Endothelial cell of umbilical vein (primary cell): ENCODE measurements around the gene EPAS1. TPM values are rescaled to one million over a fixed set of nuclear protein-coding genes. Genes with fewer than 3 reads are reported as not detected.

ENCODE experiments used
- BruUV-seq: library from RNA; stranded (reverse); fragments of 400-500 nt; replicated peaks from 2 replicates; lab custom pipeline; 2021; lab: Mats Ljungman, UMichigan
- CTCF ChIA-PET: fragments of 300-600, 350-600 bp; sonication (Branson Sonifier 250); formaldehyde crosslinking; loops from one replicate; lab custom pipeline; 2021; ENCODE audit warnings: antibody characterized with exemption, inconsistent platforms; lab: Charles Lee
- POLR2A ChIA-PET: fragments of 300-600, 350-600 bp; sonication (Branson Sonifier 250); formaldehyde crosslinking; loops from one replicate; lab custom pipeline; 2021; ENCODE audit warnings: antibody characterized with exemption, inconsistent platforms; lab: Charles Lee
- DNase-seq: peaks from one replicate; pipeline ENCODE4 v3.0.0-alpha.2; 2011; ENCODE audit warnings: low read depth, low spot score
- FAIRE-seq: peaks from 2 replicates; lab custom pipeline; 2011; peaks lifted over from hg19 to GRCh38; lab: Jason Lieb, UNC
- H2AFZ ChIP-seq: 2 replicates; pipeline ENCODE4 v1.6.0; 2012; ENCODE audit warnings: low read depth, low read length, control low read depth, inconsistent platforms
- H3K27ac ChIP-seq: 2 replicates; pipeline ENCODE4 v1.5.1; 2011; ENCODE audit warnings: low read depth, mild to moderate bottlenecking, control low read depth, low read length, moderate library complexity; ENCODE audit not compliant: insufficient read depth
- H3K27me3 ChIP-seq, 2 experiments: 2 replicates each; pipeline versions ENCODE4 v1.6.0 to v1.6.1; 2011; ENCODE audit warnings: low read length in 2 of 2, mixed read lengths in 1 of 2; ENCODE audit not compliant: control insufficient read depth in 2 of 2, insufficient read depth in 2 of 2
- H3K36me3 ChIP-seq, 2 experiments: 2 replicates in 1 of 2; 3 replicates in 1 of 2; pipeline ENCODE4 v1.5.1; 2011; ENCODE audit warnings: low read length in 2 of 2, mild to moderate bottlenecking in 1 of 2, moderate library complexity in 1 of 2; ENCODE audit not compliant: control insufficient read depth in 2 of 2, insufficient read depth in 2 of 2; ENCODE audit errors: extremely low read depth in 1 of 2
- H3K4me1 ChIP-seq: 3 replicates; pipeline ENCODE4 v1.5.1; 2011; ENCODE audit warnings: mild to moderate bottlenecking, low read length; ENCODE audit not compliant: control insufficient read depth, insufficient read depth; ENCODE audit errors: extremely low read depth
- H3K4me2 ChIP-seq: 2 replicates; pipeline ENCODE4 v1.6.1; 2011; ENCODE audit warnings: low read length, control low read depth, mixed read lengths; ENCODE audit not compliant: insufficient read depth
- H3K4me3 ChIP-seq, 3 experiments: fragments of 200-600 bp in 1 of 3; sonication (generic), shearing (Covaris generic) in 1 of 3; replicated peaks in 1 of 3; 2 replicates each; pipeline ENCODE4 v1.5.1; 2011 to 2016; ENCODE audit warnings: control low read depth in 3 of 3, low read length in 3 of 3, mild to moderate bottlenecking in 2 of 3, inconsistent platforms in 1 of 3, low read depth in 1 of 3, moderate library complexity in 1 of 3; ENCODE audit not compliant: insufficient read depth in 1 of 3
- H3K79me2 ChIP-seq: 2 replicates; pipeline ENCODE4 v1.6.0; 2012; ENCODE audit warnings: low read length, inconsistent platforms; ENCODE audit not compliant: control insufficient read depth, insufficient read depth
- H3K9ac ChIP-seq: replicated peaks from 2 replicates; pipeline ENCODE3; 2011; ENCODE audit warnings: low read length, control low read depth; ENCODE audit not compliant: insufficient read depth; ENCODE audit errors: extremely low read depth
- H3K9me1 ChIP-seq: replicated peaks from 3 replicates; pipeline ENCODE4 v1.6.0; 2011; ENCODE audit warnings: mild to moderate bottlenecking, low read length; ENCODE audit not compliant: control insufficient read depth, insufficient read depth; ENCODE audit errors: extremely low read depth
- H3K9me3 ChIP-seq: replicated peaks from 2 replicates; pipeline ENCODE4 v1.5.1; 2012; ENCODE audit warnings: low read length, inconsistent platforms; ENCODE audit not compliant: control insufficient read depth, insufficient read depth
- H4K20me1 ChIP-seq: replicated peaks from 2 replicates; pipeline ENCODE3; 2011; ENCODE audit warnings: mild to moderate bottlenecking, low read length; ENCODE audit not compliant: control insufficient read depth, insufficient read depth; ENCODE audit errors: extremely low read depth
- EZH2 ChIP-seq: IDR thresholded peaks from 2 replicates; pipeline ENCODE4 v1.6.1; 2012; ENCODE audit warnings: borderline replicate concordance, low read depth, mild to moderate bottlenecking, moderate library complexity, low read length, inconsistent platforms; ENCODE audit not compliant: severe bottlenecking
- FOS ChIP-seq: IDR thresholded peaks from 2 replicates; pipeline ENCODE4 v1.6.1; 2011; ENCODE audit warnings: mild to moderate bottlenecking, low read length, moderate library complexity, borderline replicate concordance; ENCODE audit not compliant: insufficient read depth
- GATA2 ChIP-seq: IDR thresholded peaks from 2 replicates; pipeline ENCODE4 v1.7.0; 2011; ENCODE audit warnings: low read depth, mild to moderate bottlenecking, moderate library complexity, mixed read lengths, low read length; ENCODE audit not compliant: insufficient read length, insufficient read depth
- JUN ChIP-seq: IDR thresholded peaks from 2 replicates; pipeline ENCODE4 v1.6.1; 2011; ENCODE audit warnings: borderline replicate concordance, low read depth; ENCODE audit not compliant: insufficient read length, insufficient read depth
- MYC ChIP-seq: IDR thresholded peaks from one replicate; pipeline ENCODE4 v1.6.1; 2011; ENCODE audit warnings: mild to moderate bottlenecking, low read depth, low read length
- POLR2A ChIP-seq: IDR thresholded peaks from 2 replicates; pipeline ENCODE4 v1.6.1; 2012; ENCODE audit warnings: low read depth, mild to moderate bottlenecking, control low read depth, low read length
- POLR2AphosphoS5 ChIP-seq: IDR thresholded peaks from 2 replicates; pipeline ENCODE4 v1.6.1; 2012; ENCODE audit warnings: low read depth, mild to moderate bottlenecking, control low read depth, low read length, moderate library complexity; ENCODE audit not compliant: insufficient read depth
- dilution Hi-C: fragments of 300-500 bp; cut with MboI; formaldehyde crosslinking; loops from one replicate; pipeline ENCODE4 v1.15.0; 2019; ENCODE audit warnings: low sequenced_read_pairs; ENCODE audit not compliant: extremely low pct_ligation_motif_present
- intact Hi-C: fragments of 100-400 bp; cut with micrococcal nuclease; formaldehyde crosslinking; loops from one replicate; pipeline ENCODE4 v1.10.0; 2022
- polyA plus RNA-seq, 4 experiments: library from polyadenylated mRNA; depleted of rRNA in 3 of 4; stranded (reverse) in 3 of 4; unstranded in 1 of 4; fragments of >200 nt; gene quantifications; 2 replicates each; pipeline versions ENCODE4 v1.2.1 to v1.2.3, GENCODE V29; 2011 to 2012; ENCODE audit warnings: missing spikeins in 1 of 4
- total RNA-seq: library from RNA; stranded (reverse); gene quantifications from 2 replicates; pipeline ENCODE4 v1.2.3, GENCODE V29; 2021
- TF ChIP-seq, protein P1 (sequence below), 2 donors: IDR thresholded peaks; 1 replicate in 1 of 2; 2 replicates in 1 of 2; pipeline ENCODE4 v1.5.1; 2011; ENCODE audit warnings: low read length in 2 of 2, mild to moderate bottlenecking in 2 of 2, moderate library complexity in 2 of 2, control low read depth in 1 of 2, inconsistent platforms in 1 of 2, low read depth in 1 of 2; ENCODE audit not compliant: insufficient read depth in 1 of 2; ENCODE audit errors: extremely low read depth in 1 of 2
- TF ChIP-seq, protein P2 (sequence below): IDR thresholded peaks from 2 replicates; pipeline ENCODE4 v1.6.1; 2011; ENCODE audit not compliant: insufficient read depth, insufficient read length

EPAS1 gene
- total and polyA plus RNA-seq, 2 donors (not counting 3 experiments of a cell fraction or from before 2014, with no cell fraction given), result 229 to 374 TPM

DNA sequence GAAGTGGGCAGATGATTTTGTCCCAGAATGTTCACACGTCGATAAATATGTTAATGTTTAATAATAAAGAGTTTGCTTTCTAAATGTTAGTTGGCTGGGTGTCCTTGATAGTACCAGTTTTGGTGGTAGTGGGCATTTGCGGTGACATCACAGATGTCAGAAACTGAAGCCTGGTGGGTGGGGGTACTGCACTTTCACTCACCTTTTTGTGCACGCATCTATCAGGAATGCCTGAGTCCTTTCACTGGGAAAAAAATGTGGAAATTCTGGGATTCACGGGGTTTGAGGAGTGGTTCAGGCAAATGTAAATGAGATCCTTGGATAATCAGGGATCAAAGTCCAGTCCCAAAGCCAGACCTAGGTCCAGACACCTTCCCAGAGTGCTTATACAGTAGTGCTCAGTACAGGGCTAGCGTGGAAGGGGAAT lies 3.2 kb downstream of the EPAS1 start:
- Histone ChIP-seq H4K20me1 (peaks cover 11% of the 10 kb centered on the region), H3K9ac (peak overlapping the region; percentile 96), H2AFZ (no peak overlapping the region), H3K27me3 (no peaks in the 10 kb centered on the region), H3K4me1 (peaks cover 52% of the 10 kb centered on the region), H3K79me2 (peaks cover 79% of the 10 kb centered on the region), H3K4me3 (peak overlapping the region in 2 of 3 experiments; percentile 64 to 86), H3K4me2 (peak overlapping the region; percentile 82), H3K27ac (peak overlapping the region; percentile 81), H3K9me3 (no peaks in the 10 kb centered on the region), H3K36me3 (no peaks in the 10 kb centered on the region), H3K9me1 (no peaks in the 10 kb centered on the region)
- intact Hi-C loops, result loop anchor here (1.0 kb wide), 3 partner anchors 52 to 161 kb away; no protein-coding TSS in a partner anchor
- TF ChIP-seq POLR2A (no peak), FOS (no peak), MYC (no peak), GATA2 (no peak)
- ChIA-PET CTCF (interaction anchor here (0.9 to 4.7 kb wide), 8 partner anchors 44 to 307 kb away, joined by 3 to 44 read pairs (median 4); no protein-coding TSS in a partner anchor), POLR2A (interaction anchor here (0.6 kb wide), 1 partner anchor 49 kb away, joined by 3 read pairs; no protein-coding TSS in a partner anchor)
- DNase-seq (no peak), FAIRE-seq (peak; percentile 40)
- dilution Hi-C loops, result no loop called here
- no TSS peak for BruUV-seq

DNA sequence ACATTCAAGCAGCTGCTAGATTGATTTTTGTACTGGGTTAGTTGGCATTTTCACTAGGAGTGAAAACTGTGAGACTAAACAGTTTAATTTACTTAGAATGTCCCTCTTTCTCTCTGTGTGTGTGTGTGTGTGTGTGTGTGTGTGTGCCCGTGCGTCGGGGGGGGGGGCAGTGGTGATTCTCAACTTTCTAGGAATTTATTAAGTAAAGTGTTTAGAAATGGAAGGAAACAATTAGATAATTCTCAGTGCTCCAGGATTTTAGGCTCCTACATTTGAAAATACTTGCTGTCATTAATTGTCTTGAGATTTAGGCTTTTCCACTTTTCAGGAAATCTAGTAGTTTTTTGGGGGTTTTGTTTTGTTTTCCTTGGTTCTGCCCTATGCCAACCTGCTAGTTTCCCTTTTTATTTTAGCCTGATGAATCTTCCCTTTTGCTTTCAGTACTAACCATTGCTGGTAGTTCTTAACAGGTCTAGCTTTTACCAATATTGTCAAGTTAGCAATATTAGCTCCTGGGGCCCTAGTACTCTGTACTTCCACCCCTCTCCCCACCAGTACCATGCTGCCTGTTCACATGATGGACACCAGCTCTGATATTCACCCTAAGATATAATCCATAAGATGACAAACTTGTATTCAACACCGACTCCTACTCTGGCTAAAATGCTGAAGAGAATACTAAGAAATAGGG lies 4.9 kb downstream of the EPAS1 start:
- H3K4me1 ChIP-seq, result peaks cover 64% of the 10 kb centered on the region
- H2AFZ ChIP-seq, result no peak overlapping the region
- H3K36me3 ChIP-seq, result no peaks in the 10 kb centered on the region
- H4K20me1 ChIP-seq, result peaks cover 11% of the 10 kb centered on the region
- no peak for FAIRE-seq
- POLR2A ChIA-PET, result interaction anchor here (0.6 kb wide), 1 partner anchor 277 kb away, joined by 3 read pairs; no protein-coding TSS in a partner anchor
- H3K9me1 ChIP-seq, result no peaks in the 10 kb centered on the region
- CTCF ChIA-PET, result interaction anchor here (0.6 to 3.4 kb wide), 4 partner anchors 8 to 383 kb away, joined by 3 to 13 read pairs (median 6); no protein-coding TSS in a partner anchor
- no peaks in the 10 kb centered on the region for H3K27me3 ChIP-seq
- peak overlapping the region; percentile 13 for H3K9ac ChIP-seq
- intact Hi-C loops, result no loop called here
- TF ChIP-seq, protein P1, sequence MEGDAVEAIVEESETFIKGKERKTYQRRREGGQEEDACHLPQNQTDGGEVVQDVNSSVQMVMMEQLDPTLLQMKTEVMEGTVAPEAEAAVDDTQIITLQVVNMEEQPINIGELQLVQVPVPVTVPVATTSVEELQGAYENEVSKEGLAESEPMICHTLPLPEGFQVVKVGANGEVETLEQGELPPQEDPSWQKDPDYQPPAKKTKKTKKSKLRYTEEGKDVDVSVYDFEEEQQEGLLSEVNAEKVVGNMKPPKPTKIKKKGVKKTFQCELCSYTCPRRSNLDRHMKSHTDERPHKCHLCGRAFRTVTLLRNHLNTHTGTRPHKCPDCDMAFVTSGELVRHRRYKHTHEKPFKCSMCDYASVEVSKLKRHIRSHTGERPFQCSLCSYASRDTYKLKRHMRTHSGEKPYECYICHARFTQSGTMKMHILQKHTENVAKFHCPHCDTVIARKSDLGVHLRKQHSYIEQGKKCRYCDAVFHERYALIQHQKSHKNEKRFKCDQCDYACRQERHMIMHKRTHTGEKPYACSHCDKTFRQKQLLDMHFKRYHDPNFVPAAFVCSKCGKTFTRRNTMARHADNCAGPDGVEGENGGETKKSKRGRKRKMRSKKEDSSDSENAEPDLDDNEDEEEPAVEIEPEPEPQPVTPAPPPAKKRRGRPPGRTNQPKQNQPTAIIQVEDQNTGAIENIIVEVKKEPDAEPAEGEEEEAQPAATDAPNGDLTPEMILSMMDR (IDR thresholded peaks at IDR 0.05; ENCODE audit: extremely low read depth in 1 of 2, insufficient read depth in 1 of 2, low read depth in 1 of 2, low read length in 2 of 2), result no peak
- TF ChIP-seq GATA2 (no peak), JUN (no peak), POLR2AphosphoS5 (no peak), FOS (no peak), EZH2 (no peak), POLR2A (no peak), MYC (no peak)
- TF ChIP-seq, protein P2, sequence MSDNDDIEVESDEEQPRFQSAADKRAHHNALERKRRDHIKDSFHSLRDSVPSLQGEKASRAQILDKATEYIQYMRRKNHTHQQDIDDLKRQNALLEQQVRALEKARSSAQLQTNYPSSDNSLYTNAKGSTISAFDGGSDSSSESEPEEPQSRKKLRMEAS, result no peak
- DNase-seq, result no peak
- peaks cover 93% of the 10 kb centered on the region for H3K79me2 ChIP-seq
- no TSS peak for BruUV-seq
- dilution Hi-C loops, result no loop called here
- H3K4me3 ChIP-seq, result no peak overlapping the region
- no peaks in the 10 kb centered on the region for H3K9me3 ChIP-seq
- peak overlapping the region; percentile 42 for H3K4me2 ChIP-seq
- H3K27ac ChIP-seq, result no peak overlapping the region
